MCF 10A (cell line): ENCODE measurements around the gene CCDC87. TPM values are rescaled to one million over a fixed set of nuclear protein-coding genes. Genes with fewer than 3 reads are reported as not detected.

Experiments
- BruUV-seq: library from RNA; stranded (reverse); fragments of 400-500 nt; replicated peaks from 2 replicates; lab custom pipeline; 2021; lab: Mats Ljungman, UMichigan
- CTCF ChIA-PET: fragments of 300-600 bp; sonication (Branson Sonifier 250); formaldehyde crosslinking; extraction: SDS; loops from one replicate; lab custom pipeline; 2021; ENCODE audit warnings: antibody characterized with exemption, inconsistent platforms; lab: Yijun Ruan, JAX
- POLR2A ChIA-PET: fragments of 300-600, 350-650 bp; sonication (Branson Sonifier 250); formaldehyde crosslinking; extraction: SDS; loops from one replicate; lab custom pipeline; 2020; ENCODE audit warnings: antibody characterized with exemption, inconsistent platforms; lab: Yijun Ruan, JAX
- DNase-seq: peaks from one replicate; pipeline ENCODE4 v3.0.0-alpha.2; 2018; ENCODE audit not compliant: unreplicated experiment
- H3K27ac Mint-ChIP-seq: one replicate; pipeline ENCODE4 v1.8.0; 2022; ENCODE audit warnings: mild to moderate bottlenecking, low read depth, mixed read lengths; ENCODE audit not compliant: unreplicated experiment
- H3K27me3 Mint-ChIP-seq: one replicate; pipeline ENCODE4 v1.8.0; 2022; ENCODE audit warnings: mixed read lengths; ENCODE audit not compliant: insufficient read depth, unreplicated experiment
- H3K36me3 Mint-ChIP-seq: one replicate; pipeline ENCODE4 v1.8.0; 2022; ENCODE audit warnings: mild to moderate bottlenecking, moderate library complexity, mixed read lengths; ENCODE audit not compliant: insufficient read depth, unreplicated experiment
- H3K4me1 Mint-ChIP-seq: one replicate; pipeline ENCODE4 v1.8.0; 2022; ENCODE audit warnings: mixed read lengths; ENCODE audit not compliant: insufficient read depth, unreplicated experiment
- H3K4me3 Mint-ChIP-seq: one replicate; pipeline ENCODE4 v1.8.0; 2022; ENCODE audit warnings: mild to moderate bottlenecking, moderate library complexity, mixed read lengths; ENCODE audit not compliant: unreplicated experiment
- H3K9me3 Mint-ChIP-seq: one replicate; pipeline ENCODE4 v1.8.0; 2022; ENCODE audit warnings: mixed read lengths; ENCODE audit not compliant: unreplicated experiment
- intact Hi-C: fragments of 100-400 bp; cut with micrococcal nuclease; formaldehyde crosslinking; loops from 2 replicates; pipeline ENCODE4 v1.14.1; 2022
- total RNA-seq: library from RNA; stranded (reverse); gene quantifications from 2 replicates; pipeline ENCODE4 v1.2.3, GENCODE V29; 2022
- TF ChIP-seq, protein P1 (sequence below): fragments of 200-600 bp; IDR thresholded peaks from one replicate; pipeline ENCODE4 v1.8.0; 2022; ENCODE audit warnings: antibody characterized with exemption, mild to moderate bottlenecking; ENCODE audit not compliant: unreplicated experiment

The CCDC87 gene
- total RNA-seq, 1 experiment from 2014 or later, result not detected

DNA sequence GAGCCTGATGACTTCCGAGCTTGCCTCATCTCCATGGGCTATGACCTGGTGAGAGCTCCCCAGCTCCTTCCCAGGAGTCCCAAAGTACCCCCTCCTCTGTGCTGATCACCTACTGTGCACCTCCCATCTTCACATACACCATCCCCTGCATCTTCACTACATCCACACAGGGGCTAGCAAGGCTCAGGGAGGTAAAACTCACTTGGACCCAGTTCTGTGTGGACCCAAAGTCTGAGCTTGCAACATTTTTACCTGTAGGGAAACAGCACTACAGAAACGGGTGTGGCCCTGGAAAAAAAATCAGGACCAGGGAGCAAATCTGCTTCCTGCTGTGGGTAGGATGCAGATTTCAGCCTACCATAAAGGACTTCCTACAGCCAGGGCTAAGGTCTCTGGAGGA, 30.6 kb downstream of the CCDC87 start:
- no peak for DNase-seq
- no peaks in the 10 kb centered on the region for H3K9me3 Mint-ChIP-seq
- CTCF ChIA-PET, result interaction anchor here (0.5 to 0.6 kb wide), 5 partner anchors 133 to 1110 kb away, joined by 3 to 5 read pairs (median 3); no protein-coding TSS in a partner anchor
- no peaks in the 10 kb centered on the region for H3K4me1 Mint-ChIP-seq
- POLR2A ChIA-PET, result interaction anchor here (0.6 to 2.4 kb wide), 3 partner anchors 55 to 774 kb away, joined by 3 to 8 read pairs (median 3); partner anchors contain the start of genes RBM14 and RBM4
- H3K4me3 Mint-ChIP-seq, result no peak overlapping the region
- BruUV-seq, result no TSS peak
- H3K27me3 Mint-ChIP-seq, result no peaks in the 10 kb centered on the region
- TF ChIP-seq, protein P1, sequence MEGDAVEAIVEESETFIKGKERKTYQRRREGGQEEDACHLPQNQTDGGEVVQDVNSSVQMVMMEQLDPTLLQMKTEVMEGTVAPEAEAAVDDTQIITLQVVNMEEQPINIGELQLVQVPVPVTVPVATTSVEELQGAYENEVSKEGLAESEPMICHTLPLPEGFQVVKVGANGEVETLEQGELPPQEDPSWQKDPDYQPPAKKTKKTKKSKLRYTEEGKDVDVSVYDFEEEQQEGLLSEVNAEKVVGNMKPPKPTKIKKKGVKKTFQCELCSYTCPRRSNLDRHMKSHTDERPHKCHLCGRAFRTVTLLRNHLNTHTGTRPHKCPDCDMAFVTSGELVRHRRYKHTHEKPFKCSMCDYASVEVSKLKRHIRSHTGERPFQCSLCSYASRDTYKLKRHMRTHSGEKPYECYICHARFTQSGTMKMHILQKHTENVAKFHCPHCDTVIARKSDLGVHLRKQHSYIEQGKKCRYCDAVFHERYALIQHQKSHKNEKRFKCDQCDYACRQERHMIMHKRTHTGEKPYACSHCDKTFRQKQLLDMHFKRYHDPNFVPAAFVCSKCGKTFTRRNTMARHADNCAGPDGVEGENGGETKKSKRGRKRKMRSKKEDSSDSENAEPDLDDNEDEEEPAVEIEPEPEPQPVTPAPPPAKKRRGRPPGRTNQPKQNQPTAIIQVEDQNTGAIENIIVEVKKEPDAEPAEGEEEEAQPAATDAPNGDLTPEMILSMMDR, result no peak
- no peaks in the 10 kb centered on the region for H3K36me3 Mint-ChIP-seq
- no peak overlapping the region for H3K27ac Mint-ChIP-seq
- intact Hi-C loops, result no loop called here

DNA sequence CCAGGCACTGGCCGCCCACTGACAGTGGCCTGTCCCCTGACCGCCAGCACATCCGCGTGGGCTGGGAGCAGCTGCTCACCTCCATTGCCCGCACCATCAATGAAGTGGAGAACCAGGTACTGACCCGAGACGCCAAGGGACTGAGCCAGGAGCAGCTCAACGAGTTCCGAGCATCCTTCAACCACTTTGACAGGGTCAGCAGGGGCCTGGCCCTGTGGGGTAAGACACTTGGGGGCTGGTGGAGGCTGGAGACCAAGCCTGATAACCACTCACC, 31.0 kb downstream of the CCDC87 start:
- no peaks in the 10 kb centered on the region for H3K36me3 Mint-ChIP-seq
- intact Hi-C loops, result no loop called here
- no TSS peak for BruUV-seq
- no peak overlapping the region for H3K27ac Mint-ChIP-seq
- TF ChIP-seq, protein P1, result no peak
- CTCF ChIA-PET, result interaction anchor here (0.6 to 0.9 kb wide), 2 partner anchors 198 to 303 kb away, joined by 3 to 4 read pairs; no protein-coding TSS in a partner anchor
- H3K4me3 Mint-ChIP-seq, result no peak overlapping the region
- no peaks in the 10 kb centered on the region for H3K27me3 Mint-ChIP-seq
- no peak for DNase-seq
- H3K9me3 Mint-ChIP-seq, result no peaks in the 10 kb centered on the region
- no peaks in the 10 kb centered on the region for H3K4me1 Mint-ChIP-seq
- POLR2A ChIA-PET, result interaction anchor here (0.6 to 2.4 kb wide), 4 partner anchors 55 to 774 kb away, joined by 3 to 8 read pairs (median 3); partner anchors contain the start of genes RBM14 and RBM4

DNA sequence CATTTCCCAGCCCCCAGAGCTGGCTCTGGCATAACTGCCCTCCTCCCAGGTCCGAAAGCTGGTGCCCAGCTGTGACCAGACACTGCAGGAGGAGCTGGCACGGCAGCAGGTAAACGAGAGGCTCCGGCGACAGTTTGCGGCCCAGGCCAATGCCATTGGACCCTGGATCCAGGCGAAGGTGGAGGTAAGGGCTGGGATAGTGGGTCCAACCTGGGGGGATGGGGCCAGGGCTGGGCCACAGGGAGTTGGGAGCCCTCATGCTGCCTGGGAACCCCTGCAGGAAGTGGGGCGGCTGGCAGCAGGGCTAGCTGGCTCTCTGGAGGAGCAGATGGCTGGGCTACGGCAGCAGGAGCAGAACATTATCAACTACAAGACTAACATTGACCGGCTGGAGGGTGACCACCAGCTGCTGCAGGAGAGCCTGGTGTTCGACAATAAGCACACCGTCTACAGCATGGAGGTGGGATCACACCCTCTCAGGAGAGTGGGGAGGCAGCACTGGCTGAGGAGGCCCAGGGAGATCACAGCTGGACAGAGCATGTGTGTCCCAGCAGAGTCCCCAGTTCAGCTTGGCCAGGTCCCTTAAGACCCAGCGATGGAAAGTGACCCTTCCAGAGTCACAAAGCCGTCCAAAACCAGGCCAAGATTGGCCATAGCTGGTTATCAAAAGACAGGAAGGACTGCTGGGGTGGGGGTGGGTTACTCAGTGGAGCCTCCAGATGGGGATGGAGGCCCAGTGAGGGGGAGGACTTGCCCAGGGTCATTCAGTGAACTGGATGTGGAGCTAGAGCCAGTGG, 31.5 kb downstream of the CCDC87 start:
- H3K36me3 Mint-ChIP-seq, result no peaks in the 10 kb centered on the region
- TF ChIP-seq, protein P1, result no peak
- no peaks in the 10 kb centered on the region for H3K4me1 Mint-ChIP-seq
- no peak for DNase-seq
- CTCF ChIA-PET, result interaction anchor here (0.6 to 0.9 kb wide), 4 partner anchors 176 to 303 kb away, joined by 3 to 5 read pairs (median 4); no protein-coding TSS in a partner anchor
- H3K9me3 Mint-ChIP-seq, result no peaks in the 10 kb centered on the region
- POLR2A ChIA-PET, result interaction anchor here (0.6 to 2.4 kb wide), 5 partner anchors 55 to 775 kb away, joined by 3 to 8 read pairs (median 3); partner anchors contain the start of genes RBM14 and RBM4
- no peak overlapping the region for H3K27ac Mint-ChIP-seq
- H3K4me3 Mint-ChIP-seq, result no peak overlapping the region
- intact Hi-C loops, result no loop called here
- no TSS peak for BruUV-seq
- no peaks in the 10 kb centered on the region for H3K27me3 Mint-ChIP-seq
